CD4-positive, alpha-beta T cell treated with Interleukin-4 for 1 hour (primary cell): ENCODE measurements around the gene LEFTY2.

Source experiments
- DNase-seq, 2 donors: peaks; one replicate each; pipeline ENCODE4 v3.0.0-alpha.2; 2020 to 2022

Gene LEFTY2

DNA sequence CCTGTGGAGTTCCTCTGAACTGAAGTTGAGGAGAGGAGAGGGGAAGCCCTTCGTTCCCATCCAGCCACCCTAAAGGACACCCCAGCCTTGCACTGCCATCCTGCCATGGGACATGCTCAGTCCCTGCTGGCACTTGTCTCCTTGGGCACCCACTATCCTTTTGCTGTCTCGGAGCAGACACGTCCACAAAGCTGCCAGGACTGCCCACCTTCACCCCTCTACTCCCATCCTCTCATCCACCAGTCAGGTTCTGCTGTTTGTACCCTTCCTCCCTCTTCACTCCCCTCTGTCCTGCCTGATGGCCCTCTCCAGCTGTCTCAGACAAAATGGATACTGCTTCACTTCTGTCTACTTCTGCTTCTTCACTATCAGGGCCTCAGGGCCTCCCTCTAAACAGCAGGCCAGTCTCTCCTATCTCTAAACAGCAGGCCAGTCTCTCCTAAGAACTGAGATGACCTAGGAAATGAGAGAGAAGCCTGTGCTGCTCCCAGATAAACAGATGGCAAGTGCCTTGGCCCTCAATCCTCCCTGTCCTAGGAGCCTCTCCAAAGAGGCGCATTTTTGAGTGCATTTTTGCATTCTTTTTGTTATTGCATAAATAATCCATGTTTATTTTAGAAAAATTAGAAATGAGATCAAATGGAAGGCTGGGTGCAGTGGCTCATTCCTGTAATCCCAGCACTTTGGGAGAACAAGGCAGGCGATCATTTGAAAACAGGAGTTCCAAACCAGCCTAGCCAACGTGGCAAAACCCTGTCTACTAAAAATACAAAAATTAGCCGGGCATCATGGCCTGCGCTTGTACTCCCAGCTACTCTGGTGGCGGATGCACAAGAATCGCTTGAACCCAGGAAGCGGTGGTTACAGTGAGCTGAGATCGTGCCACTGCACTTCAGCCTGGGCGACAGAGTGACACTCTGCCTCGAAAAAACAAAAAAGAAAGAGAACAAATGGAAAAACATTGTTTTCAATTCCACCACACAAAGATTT, 12.5 kb downstream of the LEFTY2 start:
- peak in 1 of 2 donors; percentile 15 for DNase-seq

DNA sequence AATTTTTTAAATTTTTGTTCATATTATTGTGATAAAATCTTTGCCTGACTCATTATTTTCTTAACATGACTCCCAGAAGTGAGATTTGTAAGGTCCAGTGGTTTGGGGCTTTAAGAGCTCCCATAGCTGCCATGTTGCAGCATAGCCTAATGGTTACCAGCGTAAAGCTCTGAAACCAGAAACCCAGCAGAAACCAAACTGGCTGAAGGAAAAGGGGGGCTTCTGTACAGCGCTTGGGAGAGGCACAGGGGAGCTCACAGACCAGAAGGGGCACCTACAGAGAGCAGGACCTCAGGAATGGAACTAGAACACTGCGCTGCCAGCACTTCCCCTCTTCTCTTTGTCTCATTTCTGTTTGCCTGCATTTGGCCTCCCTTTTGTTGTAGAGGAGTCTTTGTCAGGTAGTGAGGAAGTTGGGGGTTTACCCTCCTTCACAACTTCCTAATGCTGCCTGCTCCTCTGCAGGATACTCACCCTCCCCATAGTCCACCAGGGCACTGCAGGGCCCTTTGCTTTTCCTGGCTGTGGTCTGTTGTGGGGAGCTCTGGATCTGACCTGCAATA, 14.4 kb downstream of the LEFTY2 start:
- DNase-seq, result no peak

DNA sequence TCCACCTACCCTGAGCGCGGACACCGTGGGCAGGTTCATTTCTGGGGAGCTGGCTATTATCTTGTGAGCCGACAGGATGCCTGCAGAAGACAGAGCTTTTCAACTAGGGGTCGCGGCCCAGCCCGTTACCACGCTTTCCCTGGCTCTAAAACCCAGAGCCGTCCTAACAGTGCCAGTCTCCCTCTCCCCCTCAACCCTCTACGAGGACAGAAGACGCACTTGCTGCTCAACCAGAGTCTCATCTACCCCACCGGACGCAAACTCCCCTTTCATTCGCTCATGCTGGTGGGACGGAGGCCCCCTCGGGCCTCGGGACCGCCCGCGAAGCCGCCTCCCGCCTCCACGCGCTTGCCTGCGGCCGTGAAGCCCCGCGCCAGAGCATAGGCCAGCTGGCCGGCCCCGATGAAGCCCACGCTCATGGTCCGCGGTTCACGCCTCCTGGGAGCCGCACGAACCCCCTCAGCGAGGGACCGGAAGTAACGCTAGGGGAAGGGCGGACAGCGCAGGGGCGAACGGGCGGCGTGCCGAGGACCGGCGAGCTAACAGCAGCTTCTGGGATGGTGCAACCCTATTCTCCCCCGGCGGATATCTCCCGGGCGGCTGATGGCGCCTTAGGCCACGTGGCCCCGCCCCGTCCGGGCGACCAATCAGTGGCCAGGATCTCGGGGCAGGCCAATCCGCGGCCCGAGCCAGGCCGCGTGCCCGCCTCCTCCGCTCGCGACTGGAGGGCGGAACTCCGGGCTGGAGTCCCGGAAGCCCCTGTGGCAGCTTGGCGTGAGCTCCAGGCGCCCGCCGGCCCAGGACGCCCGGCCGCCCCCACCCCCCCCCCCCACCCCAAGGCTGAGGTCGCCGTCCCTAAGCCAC, 17.1 kb downstream of the LEFTY2 start, which contains the start of gene PYCR2:
Gene PYCR2, minus strand, starts transcription at position 559 of the 864 bp plus-strand sequence. Its CDS starts 140 bp downstream, at position 419.
- DNase-seq, result peak; percentile 94 to 95

DNA sequence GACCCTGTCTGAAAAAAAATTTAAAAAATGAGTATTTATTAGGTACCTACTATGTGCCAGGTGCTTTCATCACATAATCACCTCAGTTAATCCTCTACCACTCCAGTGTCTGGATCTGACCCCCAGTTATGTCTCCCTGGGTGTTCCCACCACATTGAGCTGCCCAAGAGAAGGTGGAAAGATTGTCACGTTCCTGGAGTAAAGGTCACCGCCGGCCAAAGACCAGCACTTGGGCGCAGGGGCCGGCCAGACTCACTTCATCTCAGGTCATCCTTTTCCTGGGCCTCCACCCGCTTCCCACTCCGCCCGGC, 17.7 kb downstream of the LEFTY2 start:
- DNase-seq, result no peak

DNA sequence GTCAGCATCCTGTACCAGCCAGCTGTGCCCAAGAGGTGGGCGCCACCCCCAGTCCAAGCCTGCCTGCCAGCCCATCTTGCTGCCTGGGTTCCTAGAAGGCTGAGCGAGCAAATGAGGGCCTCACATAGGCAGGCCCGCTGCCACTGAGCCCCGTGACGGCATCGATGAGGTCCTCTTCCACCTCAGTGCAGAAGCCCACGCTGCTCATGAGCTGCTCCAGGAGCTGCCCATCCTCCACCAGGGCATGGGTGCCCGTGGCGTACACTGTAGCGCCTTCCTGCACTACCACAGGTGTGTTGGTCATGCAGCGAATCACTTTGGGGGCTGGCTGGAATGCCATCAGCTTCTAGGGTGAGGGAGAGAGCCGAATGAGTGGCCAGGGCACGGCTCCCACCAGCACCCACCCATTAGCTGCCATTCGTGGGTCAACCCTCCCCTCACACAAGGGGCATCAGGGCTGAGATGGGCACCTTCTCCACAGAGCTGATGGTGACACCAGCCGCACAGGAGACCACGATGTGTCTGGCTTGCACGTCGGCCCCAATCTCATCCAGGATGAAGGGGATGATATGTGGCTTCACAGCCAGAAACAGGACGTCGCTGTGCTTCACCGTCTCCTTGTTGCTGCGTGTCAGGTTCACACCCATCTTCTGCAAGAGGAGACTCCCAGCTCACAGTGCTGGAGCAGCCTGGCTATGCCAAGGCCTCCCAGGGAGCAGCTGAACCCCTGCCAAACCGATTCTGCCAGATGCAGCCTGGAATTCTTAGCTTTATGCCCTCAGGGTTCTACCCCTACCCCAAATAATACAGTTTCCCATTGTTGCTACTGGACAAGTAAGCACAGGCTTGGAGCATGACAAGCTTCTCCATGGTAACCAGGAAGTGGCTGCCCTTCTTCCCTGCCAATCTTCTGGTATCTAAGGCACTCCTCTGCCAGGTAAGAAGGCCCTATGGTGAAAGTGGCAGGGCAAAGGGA, 19.0 kb downstream of the LEFTY2 start:
- no peak for DNase-seq

DNA sequence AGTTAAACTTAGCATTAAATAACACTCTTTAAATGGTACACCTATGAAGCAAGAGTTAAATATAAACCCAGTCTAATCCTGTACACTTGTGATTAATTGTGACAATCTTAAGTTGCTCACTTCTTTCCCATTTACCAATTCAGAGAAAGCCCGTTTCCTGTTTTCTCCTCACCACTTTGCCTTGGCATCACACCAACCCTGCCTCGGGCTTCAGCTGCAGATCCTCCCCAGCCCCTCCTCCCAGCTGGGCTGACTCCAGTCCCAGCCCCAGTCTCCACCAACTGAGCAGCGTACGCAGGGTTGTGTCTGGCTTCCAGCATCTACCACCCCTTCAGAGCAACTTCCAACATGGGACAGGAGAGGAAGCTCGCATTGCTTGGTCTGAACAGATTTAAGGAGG, 21.1 kb downstream of the LEFTY2 start:
- no peak for DNase-seq

DNA sequence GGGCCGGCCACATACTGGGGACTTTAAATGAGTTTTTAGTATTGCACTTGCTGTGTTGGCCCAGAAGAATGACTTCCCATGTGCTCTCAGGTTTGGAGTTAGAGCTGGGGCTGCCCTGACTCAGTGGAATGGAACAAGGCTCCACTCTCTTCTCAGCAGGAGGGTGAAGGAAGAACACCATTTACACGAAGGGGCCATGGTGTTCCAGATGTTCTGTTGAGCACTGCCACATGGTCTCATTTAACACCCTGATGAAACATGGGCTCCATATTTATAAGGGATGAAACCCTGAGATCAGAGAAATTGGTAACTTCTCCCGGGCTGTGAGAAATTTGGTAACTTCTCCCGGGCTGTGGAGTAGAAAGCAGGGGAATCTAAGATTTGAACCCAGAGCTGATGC, 22.7 kb downstream of the LEFTY2 start:
- no peak for DNase-seq

DNA sequence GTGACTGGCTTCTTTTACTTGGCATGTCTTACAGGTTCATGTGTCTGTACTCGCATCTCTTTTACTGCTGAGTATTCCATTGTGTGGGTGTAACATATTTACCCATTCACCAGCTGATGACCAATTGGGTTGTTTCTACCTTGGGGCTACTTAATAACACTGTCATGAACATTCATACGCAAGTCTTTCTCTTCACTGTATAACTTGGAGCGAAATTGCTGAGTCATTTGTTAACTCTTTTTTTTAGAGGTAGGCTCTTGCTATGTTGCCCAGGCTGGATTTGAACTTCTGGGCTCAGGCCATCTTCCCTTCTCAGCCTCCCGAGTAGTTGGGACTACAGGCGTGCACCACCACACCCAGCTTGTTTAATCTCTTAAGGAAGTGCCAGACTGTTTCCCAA, 23.5 kb downstream of the LEFTY2 start:
- DNase-seq, result no peak

DNA sequence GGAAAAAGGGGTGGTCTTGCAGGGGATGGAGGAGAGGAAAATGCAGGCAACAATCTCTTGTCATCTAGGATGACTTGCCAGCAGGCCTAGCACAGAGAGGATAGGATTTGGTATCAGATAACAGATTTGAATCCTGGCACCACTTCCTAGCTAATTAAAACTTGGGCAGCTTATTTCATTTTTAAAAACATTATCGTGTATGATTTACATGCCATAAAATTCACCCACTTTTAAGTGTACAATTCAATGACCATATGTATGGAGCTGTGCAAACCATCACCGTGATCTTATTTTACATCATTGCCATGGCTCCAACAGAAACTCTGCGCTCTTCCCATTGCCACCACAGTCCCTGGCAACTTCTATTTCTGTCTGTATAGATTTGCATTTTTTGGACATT, 23.9 kb downstream of the LEFTY2 start:
- no peak for DNase-seq

DNA sequence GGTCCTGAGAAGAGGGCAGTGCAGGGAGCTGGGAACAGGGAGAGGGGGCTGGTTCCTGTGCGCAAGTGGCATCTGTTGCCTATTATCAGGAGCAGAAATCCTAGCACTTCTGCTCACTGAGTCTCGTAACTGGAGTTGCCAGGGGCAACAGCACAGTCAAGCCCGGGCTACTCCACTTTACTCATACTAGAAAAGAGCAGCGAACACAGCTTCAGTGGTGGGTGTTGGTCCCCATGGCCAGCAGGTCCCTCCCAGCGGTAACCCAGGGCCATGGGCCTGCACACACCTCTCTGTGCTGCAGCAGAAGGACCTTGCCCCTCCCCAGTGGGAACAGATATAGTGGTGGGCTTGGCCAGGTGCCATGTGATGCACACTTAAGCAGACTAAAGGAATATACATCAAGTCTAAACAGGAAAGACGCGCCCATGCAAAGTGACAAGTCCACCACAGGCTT, 25.5 kb downstream of the LEFTY2 start:
- no peak for DNase-seq

DNA sequence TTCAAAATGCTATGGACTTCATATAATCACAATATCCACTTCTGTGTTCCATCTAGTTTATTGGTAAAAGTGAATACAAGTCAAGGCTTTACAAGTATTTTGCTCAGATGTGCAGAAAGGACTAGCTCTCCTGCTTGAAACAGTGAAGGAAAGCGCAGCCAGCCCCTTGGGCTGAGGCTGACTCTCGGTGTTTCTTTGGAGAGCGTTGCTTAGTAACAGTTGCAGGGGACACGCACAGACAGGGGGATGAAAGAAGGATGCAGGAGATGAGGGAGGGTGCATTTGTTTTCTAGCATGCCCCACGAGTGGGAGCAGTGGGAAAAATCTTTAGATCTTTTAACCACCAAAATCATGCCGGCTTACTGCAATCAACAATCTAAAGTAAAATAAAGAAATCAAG, 26.1 kb downstream of the LEFTY2 start:
- no peak for DNase-seq

DNA sequence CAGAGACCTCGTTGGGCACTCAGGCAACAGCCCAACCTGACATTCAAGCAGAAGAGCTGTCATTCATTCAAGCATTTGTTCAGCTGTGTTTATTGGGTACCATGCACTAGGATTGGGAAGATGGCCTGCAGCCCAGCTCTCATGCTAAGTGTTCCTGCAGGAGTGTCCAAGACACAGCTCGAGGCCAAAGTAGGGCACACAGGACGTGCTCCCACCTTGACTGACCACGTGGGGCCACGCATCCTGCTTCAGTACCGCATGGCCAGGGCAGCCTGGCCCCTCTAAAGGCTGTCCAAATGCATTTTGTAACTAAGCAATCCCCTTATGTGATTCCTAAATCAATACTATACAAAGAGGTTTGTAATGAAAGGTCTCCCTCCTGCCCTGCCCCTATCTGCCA, 26.6 kb downstream of the LEFTY2 start:
- no peak for DNase-seq

DNA sequence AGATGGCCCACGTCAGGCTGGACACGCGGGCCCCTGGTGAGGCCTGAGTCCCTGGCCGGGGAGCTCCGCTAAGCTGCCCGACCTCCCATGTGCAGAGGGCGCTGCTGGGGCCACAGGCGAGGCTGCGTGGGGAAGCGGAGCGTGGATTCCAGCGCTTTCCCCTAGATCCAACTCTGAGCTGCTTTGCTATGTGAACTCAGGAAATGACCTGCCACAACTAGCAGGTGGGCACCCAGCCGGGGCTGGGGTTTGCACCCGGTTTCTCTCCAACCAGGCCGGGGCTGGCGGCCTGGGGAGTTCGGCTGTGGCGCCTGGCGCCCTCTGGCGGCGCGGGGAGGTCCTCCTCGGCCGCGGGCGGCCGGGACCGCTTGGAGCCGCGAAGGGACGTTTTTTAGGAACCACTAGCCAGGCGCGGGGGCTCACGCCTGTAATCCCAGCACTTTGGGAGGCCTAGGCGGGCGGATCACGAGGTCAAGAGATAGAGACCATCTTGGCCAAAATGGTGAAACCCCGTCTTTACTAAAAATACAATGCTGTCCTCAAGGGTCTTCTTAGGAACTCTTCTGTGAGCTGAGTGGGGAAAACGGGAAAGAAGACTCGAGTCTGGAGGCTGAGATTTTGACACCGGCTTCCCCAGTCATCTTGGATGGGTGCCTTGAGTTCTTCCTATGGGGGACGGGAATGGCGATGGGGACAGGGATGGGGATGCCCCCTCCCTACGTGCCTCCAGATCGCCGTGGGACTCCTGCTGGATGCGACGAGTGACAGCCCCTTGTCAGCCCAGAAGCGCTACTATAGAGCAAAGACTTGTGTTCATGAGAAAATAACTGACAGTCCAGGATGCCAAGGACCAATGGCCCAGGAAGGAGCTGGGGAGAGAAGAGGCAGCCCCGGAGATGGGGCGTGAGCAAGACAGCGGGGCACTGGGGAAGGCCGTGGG, 29.6 kb downstream of the LEFTY2 start:
- peak; percentile 69 for DNase-seq

DNA sequence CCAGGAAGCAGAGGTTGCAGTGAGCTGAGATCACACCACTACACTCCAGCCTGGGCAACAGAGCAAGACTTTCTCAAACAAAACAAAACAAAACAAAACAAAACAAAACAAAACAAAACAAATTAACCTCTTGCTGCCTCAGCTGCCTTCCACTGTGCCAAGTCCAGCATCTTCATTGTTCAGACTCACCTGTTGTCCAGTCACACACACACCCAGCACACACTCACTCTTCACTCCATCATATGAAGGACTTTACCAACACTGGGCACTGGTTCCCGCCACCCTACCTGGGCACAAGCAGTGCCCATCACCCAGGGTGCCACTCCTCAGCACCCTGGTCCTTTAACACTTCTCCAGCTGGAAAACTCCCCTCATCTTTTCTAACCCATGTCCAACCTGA, 31.5 kb downstream of the LEFTY2 start:
- DNase-seq, result no peak

DNA sequence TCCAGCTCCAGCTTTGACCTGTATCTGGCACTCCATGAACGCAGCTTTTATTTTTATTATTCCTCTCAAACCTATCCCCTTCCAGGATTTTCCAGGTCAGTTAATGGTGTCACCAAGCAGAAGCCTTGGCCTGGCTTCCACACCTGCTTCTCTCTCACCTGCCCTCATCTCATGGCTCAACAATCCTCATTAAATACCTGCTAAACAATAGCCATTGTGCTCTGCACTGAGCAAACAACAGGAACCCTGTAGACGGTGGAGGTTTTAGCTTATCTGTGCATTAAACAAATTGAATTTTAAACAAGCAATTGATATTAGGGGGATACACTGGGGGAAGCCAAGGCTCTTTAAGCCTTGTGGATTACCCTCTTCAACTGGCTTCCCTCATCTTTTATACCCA, 32.2 kb downstream of the LEFTY2 start:
- DNase-seq, result no peak

DNA sequence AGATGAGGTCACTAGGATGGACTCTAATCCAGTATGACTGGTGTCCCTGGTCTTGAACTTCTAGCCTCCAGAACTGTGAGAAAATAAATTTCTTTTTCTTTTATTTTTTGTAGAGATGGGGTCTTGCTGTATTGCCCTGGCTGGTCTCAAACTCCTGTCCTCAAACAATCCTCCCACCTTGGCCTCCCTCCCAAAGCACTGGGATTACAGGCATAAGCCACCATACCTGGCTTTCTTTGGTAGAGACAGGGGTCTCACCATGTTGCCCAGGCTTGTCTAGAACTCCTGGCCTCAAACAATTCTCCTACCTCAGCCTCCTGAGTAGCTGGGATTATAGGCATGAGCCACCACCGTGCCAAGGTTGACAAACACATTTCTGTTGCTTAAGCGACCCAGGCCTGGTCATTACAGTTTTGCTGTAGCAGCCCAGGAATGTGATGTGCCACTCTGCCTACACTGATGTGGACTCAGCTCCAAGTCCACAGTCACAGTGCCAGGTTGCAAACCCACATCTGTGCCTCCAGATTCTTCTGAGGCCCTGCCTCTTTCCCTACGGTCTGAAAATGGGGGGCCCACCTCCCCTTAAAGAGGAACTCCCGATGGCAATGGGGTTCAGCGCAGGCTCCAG, 32.9 kb downstream of the LEFTY2 start:
- DNase-seq, result no peak

DNA sequence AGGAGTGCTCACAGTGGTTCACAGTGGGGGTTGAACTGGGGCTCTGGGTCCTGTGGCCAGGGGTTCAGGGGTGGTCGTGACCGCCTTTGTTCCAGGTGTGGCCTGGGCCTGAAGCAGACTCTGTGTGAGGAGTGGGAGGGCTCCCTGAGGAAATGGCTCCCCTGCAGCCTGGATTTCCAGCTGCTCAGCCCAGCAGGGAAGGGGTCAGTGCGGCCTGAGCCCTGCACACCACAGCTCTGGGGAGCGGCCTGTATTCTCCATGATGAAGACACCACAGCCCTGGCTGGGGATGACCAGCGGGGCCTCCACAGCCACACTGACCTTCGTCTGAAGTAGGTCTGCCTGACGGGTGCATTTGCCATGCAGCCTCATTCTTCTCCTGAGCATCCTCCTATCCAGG, 33.7 kb downstream of the LEFTY2 start:
- DNase-seq, result no peak

DNA sequence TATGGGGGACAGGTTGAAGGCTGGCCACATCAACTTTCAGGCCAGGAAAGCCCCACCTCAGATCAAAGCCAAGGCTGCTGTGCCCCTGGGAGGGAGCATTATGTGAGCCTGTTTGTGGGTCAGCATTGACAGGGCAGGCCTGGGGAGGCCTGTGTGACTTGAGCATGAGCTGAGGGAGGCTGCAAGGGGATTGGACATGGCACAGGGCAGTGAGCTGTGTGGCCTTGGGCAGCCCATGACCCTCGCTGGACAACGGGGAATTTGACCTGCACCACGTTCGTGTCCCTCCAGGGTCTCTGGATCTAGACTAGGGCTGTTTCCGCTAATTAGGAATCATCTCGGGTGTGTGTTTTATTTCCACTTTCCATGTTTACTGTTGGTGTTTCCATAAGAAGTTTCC, 34.6 kb downstream of the LEFTY2 start:
- DNase-seq, result no peak

DNA sequence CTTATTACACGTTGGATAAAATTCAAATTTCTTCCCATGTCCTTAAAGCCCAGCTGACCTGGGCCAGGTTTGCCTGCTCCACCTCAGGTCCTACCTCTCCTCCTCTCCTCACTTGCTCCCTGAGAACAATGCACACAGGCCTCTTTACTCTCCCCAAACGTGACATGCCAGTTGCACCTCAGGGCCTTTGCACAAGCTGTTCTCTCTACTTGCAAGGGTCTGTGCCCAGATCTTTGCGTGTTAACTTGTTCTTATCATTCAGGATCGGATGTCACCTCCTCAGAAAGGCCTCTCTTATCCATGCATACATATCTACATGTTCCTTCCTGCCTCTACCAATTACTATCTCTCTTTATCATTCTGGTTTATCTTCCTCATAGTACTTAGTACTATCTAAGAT, 37.4 kb downstream of the LEFTY2 start:
- DNase-seq, result no peak
